ENCODE measurements around the gene MANBA.

MANBA gene

DNA sequence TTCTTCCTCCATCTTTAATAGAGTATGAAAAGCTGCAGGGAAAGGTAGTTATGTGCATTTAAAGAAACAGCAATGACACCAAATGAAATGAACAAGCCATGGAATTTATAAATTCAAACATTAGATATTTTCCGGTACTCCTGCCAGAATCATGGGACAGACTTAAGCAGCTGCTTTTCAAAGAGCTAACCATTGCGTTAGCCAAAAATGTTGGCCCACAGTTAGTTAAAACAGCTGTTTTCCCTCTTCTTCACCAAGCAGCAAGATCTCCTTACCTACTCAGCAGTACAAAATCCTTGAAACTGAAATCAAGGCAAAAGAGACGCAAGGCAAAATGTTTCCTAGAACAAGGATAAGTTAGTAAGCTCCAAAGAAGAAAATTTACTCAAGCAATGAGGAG lies 64.0 kb downstream of the MANBA start:
- Histone ChIP-seq H3K9me2 (replicated peaks; ENCODE audit: low read depth, low read length) (no peaks in the 10 kb centered on the region), H3K27me3 (ENCODE audit: insufficient read depth, low read length, poor library complexity, severe bottlenecking) (no peaks in the 10 kb centered on the region), H3F3A (ENCODE audit: low read depth) (no peaks in the 10 kb centered on the region), H3K36me3 (ENCODE audit: insufficient read depth, low read length) (no peaks in the 10 kb centered on the region), H3K4me2 (ENCODE audit: low read depth, low read length, poor library complexity, severe bottlenecking) (no peak overlapping the region), H3K9me3 (ENCODE audit: insufficient read depth, low read depth, low read length) (no peaks in the 10 kb centered on the region), H3K4me1 (ENCODE audit: insufficient read depth, low read length, poor library complexity, severe bottlenecking) (no peaks in the 10 kb centered on the region), H2AFZ (ENCODE audit: low read length) (no peak overlapping the region), H3K79me2 (ENCODE audit: insufficient read depth, low read length) (no peaks in the 10 kb centered on the region), H4K20me1 (ENCODE audit: insufficient read depth, low read length, poor library complexity, severe bottlenecking) (no peaks in the 10 kb centered on the region), H3K9ac (ENCODE audit: low read depth, low read length, poor library complexity, severe bottlenecking) (no peak overlapping the region), H3K4me3 (ENCODE audit: low read length, poor library complexity, severe bottlenecking) (no peak overlapping the region)
- no peak for TF ChIP-seq EZH2phosphoT487 (IDR thresholded peaks at IDR 0.05; ENCODE audit: borderline replicate concordance)
- no peak for TF ChIP-seq CTCF (conservative IDR thresholded peaks at IDR 0.05; ENCODE audit: low read length)

GRCh38 chr4:102694791-102695190 lies 66.0 kb downstream of the MANBA start:
- Histone ChIP-seq H3K4me3 (ENCODE audit: low read length, poor library complexity, severe bottlenecking) (no peak overlapping the region), H3K9ac (ENCODE audit: low read depth, low read length, poor library complexity, severe bottlenecking) (no peak overlapping the region), H3F3A (ENCODE audit: low read depth) (no peaks in the 10 kb centered on the region), H3K9me3 (ENCODE audit: insufficient read depth, low read depth, low read length) (no peaks in the 10 kb centered on the region), H3K4me2 (ENCODE audit: low read depth, low read length, poor library complexity, severe bottlenecking) (no peak overlapping the region), H3K27me3 (ENCODE audit: insufficient read depth, low read length, poor library complexity, severe bottlenecking) (no peaks in the 10 kb centered on the region), H2AFZ (ENCODE audit: low read length) (no peak overlapping the region), H3K9me2 (replicated peaks; ENCODE audit: low read depth, low read length) (no peaks in the 10 kb centered on the region), H3K79me2 (ENCODE audit: insufficient read depth, low read length) (no peaks in the 10 kb centered on the region), H3K4me1 (ENCODE audit: insufficient read depth, low read length, poor library complexity, severe bottlenecking) (no peaks in the 10 kb centered on the region), H4K20me1 (ENCODE audit: insufficient read depth, low read length, poor library complexity, severe bottlenecking) (no peaks in the 10 kb centered on the region), H3K36me3 (ENCODE audit: insufficient read depth, low read length) (no peaks in the 10 kb centered on the region)
- no peak for TF ChIP-seq EZH2phosphoT487 (IDR thresholded peaks at IDR 0.05; ENCODE audit: borderline replicate concordance)
- TF ChIP-seq CTCF (conservative IDR thresholded peaks at IDR 0.05; ENCODE audit: low read length) = no peak

- H3K9ac ChIP-seq (ENCODE audit: low read depth, low read length, poor library complexity, severe bottlenecking) = no peak overlapping the region
- no peaks in the 10 kb centered on the region for H3K4me1 ChIP-seq (ENCODE audit: insufficient read depth, low read length, poor library complexity, severe bottlenecking)
- no peak overlapping the region for H3K4me2 ChIP-seq (ENCODE audit: low read depth, low read length, poor library complexity, severe bottlenecking)
- no peak for TF ChIP-seq CTCF (conservative IDR thresholded peaks at IDR 0.05; ENCODE audit: low read length)
- TF ChIP-seq EZH2phosphoT487 (IDR thresholded peaks at IDR 0.05; ENCODE audit: borderline replicate concordance) = no peak
- no peaks in the 10 kb centered on the region for H3K79me2 ChIP-seq (ENCODE audit: insufficient read depth, low read length)
- H3K4me3 ChIP-seq (ENCODE audit: low read length, poor library complexity, severe bottlenecking) = no peak overlapping the region
- H3K36me3 ChIP-seq (ENCODE audit: insufficient read depth, low read length) = no peaks in the 10 kb centered on the region
- H3K27me3 ChIP-seq (ENCODE audit: insufficient read depth, low read length, poor library complexity, severe bottlenecking) = no peaks in the 10 kb centered on the region
- no peaks in the 10 kb centered on the region for H3K9me2 ChIP-seq (replicated peaks; ENCODE audit: low read depth, low read length)
- no peaks in the 10 kb centered on the region for H3K9me3 ChIP-seq (ENCODE audit: insufficient read depth, low read depth, low read length)
- H4K20me1 ChIP-seq (ENCODE audit: insufficient read depth, low read length, poor library complexity, severe bottlenecking) = no peaks in the 10 kb centered on the region
- no peaks in the 10 kb centered on the region for H3F3A ChIP-seq (ENCODE audit: low read depth)
- H2AFZ ChIP-seq (ENCODE audit: low read length) = no peak overlapping the region
Measured at GRCh38 chr4:102693861-102694260, 66.9 kb downstream of the MANBA start.

All from Loucy (cell line).